Chondrocyte (in vitro differentiated cells): Measurements from ENCODE around the gene SNUPN. TPM values are rescaled to one million over a fixed set of nuclear protein-coding genes. Genes with fewer than 3 reads are reported as not detected.

Experiments
- DNase-seq: peaks from one replicate; pipeline ENCODE4 v3.0.0; 2021; ENCODE audit warnings: mixed read lengths, low spot score
- H3K27ac Mint-ChIP-seq: one replicate; pipeline ENCODE4 v1.8.0; 2021; ENCODE audit warnings: mild to moderate bottlenecking, moderate library complexity, mixed read lengths; ENCODE audit not compliant: unreplicated experiment
- H3K27me3 Mint-ChIP-seq: 2 replicates; pipeline ENCODE4 v1.8.0; 2021; ENCODE audit warnings: low read depth, mixed read lengths
- H3K36me3 Mint-ChIP-seq: 2 replicates; pipeline ENCODE4 v1.8.0; 2021; ENCODE audit warnings: low read depth, mixed read lengths
- H3K4me1 Mint-ChIP-seq: 2 replicates; pipeline ENCODE4 v1.8.0; 2021; ENCODE audit warnings: low read depth, mild to moderate bottlenecking, mixed read lengths
- H3K4me3 Mint-ChIP-seq: one replicate; pipeline ENCODE4 v1.8.0; 2021; ENCODE audit warnings: mild to moderate bottlenecking, moderate library complexity, mixed read lengths; ENCODE audit not compliant: unreplicated experiment
- H3K9me3 Mint-ChIP-seq: 2 replicates; pipeline ENCODE4 v1.8.0; 2021; ENCODE audit warnings: low read depth, mixed read lengths
- total RNA-seq: library from RNA; stranded (reverse); gene quantifications from 3 replicates; pipeline ENCODE4 v1.2.1, GENCODE V29; 2021
- TF ChIP-seq, protein P1 (sequence below): fragments of 200-600 bp; sonication (generic); IDR thresholded peaks from 2 replicates; pipeline ENCODE4 v1.5.0; 2021; ENCODE audit warnings: antibody characterized with exemption, mild to moderate bottlenecking, moderate library complexity

Gene SNUPN
- total RNA-seq, 1 donor from 2014 or later = 21.7 TPM

- Mint-ChIP-seq H3K4me3 (no peak overlapping the region), H3K27ac (peak overlapping the region; percentile 83), H3K36me3 (peaks cover 6% of the 10 kb centered on the region), H3K27me3 (no peaks in the 10 kb centered on the region), H3K9me3 (no peaks in the 10 kb centered on the region), H3K4me1 (peaks cover 55% of the 10 kb centered on the region)
- TF ChIP-seq, protein P1, sequence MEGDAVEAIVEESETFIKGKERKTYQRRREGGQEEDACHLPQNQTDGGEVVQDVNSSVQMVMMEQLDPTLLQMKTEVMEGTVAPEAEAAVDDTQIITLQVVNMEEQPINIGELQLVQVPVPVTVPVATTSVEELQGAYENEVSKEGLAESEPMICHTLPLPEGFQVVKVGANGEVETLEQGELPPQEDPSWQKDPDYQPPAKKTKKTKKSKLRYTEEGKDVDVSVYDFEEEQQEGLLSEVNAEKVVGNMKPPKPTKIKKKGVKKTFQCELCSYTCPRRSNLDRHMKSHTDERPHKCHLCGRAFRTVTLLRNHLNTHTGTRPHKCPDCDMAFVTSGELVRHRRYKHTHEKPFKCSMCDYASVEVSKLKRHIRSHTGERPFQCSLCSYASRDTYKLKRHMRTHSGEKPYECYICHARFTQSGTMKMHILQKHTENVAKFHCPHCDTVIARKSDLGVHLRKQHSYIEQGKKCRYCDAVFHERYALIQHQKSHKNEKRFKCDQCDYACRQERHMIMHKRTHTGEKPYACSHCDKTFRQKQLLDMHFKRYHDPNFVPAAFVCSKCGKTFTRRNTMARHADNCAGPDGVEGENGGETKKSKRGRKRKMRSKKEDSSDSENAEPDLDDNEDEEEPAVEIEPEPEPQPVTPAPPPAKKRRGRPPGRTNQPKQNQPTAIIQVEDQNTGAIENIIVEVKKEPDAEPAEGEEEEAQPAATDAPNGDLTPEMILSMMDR = no peak
- DNase-seq = no peak
Observed at GRCh38 chr15:75662823-75663519, 37.4 kb upstream of the SNUPN start.

GRCh38 chr15:75661756-75662140 lies 36.2 kb upstream of the SNUPN start:
- Mint-ChIP-seq H3K27me3 (no peaks in the 10 kb centered on the region), H3K4me3 (no peak overlapping the region), H3K27ac (peak overlapping the region; percentile 99), H3K36me3 (peaks cover 7% of the 10 kb centered on the region), H3K4me1 (peaks cover 43% of the 10 kb centered on the region), H3K9me3 (no peaks in the 10 kb centered on the region)
- TF ChIP-seq, protein P1 = no peak
- DNase-seq = no peak

DNA sequence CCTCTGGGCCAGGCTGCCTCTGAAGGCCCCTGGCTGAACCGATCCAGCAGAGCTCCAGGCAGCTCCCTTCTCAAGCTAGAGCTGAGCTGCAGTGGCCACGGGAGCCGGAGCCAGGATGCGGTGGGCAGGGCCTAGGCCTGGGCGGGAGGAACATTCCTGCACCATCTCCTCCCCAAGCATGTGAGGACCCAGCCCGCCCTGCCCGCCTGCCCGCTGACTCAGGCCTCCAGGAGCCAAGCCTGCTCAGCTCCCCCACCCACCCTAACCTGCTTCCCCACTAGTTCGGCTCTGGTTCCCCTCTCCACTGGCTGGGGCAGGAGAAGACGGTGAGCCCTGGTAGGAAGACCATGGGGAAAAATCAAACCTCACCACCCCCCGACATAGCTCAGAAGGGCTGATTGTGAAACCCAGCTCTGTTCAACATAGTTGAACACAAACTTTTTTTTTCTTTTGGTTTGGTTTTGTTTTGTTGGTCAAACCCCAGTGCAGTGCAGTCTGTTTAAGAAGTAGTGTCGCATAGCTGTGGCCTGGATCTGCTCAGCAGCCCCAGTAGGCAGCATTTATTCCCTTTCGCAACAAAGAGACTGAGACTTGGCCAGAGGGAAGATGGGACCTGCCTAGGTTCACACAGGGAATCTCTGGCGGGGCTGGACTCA lies 35.7 kb upstream of the SNUPN start:
- peak; percentile 99 for DNase-seq
- Mint-ChIP-seq H3K9me3 (no peaks in the 10 kb centered on the region), H3K4me3 (peak overlapping the region; percentile 48), H3K36me3 (peaks cover 7% of the 10 kb centered on the region), H3K4me1 (peaks cover 41% of the 10 kb centered on the region), H3K27ac (peak overlapping the region; percentile 99), H3K27me3 (no peaks in the 10 kb centered on the region)
- TF ChIP-seq, protein P1 = no peak

DNA sequence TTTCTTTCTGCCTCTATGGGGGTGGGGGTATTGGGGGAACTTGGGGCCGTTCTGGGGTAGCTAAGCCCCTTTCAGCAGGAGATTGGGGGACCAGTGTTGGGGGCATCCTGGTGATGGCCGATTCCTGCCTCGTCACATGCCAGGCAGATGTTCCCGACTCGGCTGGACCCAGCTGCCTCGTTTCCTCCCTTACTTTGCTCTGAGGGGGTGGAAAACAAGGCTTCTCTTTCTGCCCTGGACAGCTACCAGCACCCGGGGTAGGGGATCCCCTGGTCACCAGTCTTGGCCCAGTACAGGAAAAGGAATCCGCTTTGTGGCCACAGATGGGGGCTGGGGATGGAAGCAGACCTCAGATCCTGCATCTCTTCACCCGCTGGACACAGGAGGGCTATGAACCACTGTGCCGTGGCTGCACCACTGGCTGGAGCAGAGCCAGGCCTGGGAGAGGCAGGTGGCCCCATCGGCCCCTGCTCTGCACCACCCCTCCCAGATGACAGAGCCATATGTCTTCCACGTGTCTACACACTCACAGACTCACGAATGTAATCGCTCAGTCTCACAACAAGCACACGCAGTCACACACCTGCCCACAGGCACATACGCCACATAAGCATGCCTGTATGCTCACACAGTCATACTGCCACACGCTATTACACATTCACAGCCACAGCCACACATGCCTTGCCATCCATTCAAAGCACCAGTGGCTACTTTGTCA lies 34.6 kb upstream of the SNUPN start:
- H3K27ac Mint-ChIP-seq = peak overlapping the region; percentile 99
- TF ChIP-seq, protein P1 = no peak
- peaks cover 7% of the 10 kb centered on the region for H3K36me3 Mint-ChIP-seq
- H3K4me1 Mint-ChIP-seq = peaks cover 36% of the 10 kb centered on the region
- H3K27me3 Mint-ChIP-seq = no peaks in the 10 kb centered on the region
- DNase-seq = no peak
- H3K4me3 Mint-ChIP-seq = no peak overlapping the region
- no peaks in the 10 kb centered on the region for H3K9me3 Mint-ChIP-seq

- peaks cover 45% of the 10 kb centered on the region for H3K4me1 Mint-ChIP-seq
- H3K27ac Mint-ChIP-seq = peak overlapping the region; percentile 74
- DNase-seq = no peak
Observed at GRCh38 chr15:75659141-75659771, 33.7 kb upstream of the SNUPN start.

More at GRCh38 chr15:75659141-75659771, 33.7 kb upstream of the SNUPN start:
- Mint-ChIP-seq H3K4me3 (no peak overlapping the region), H3K27me3 (no peaks in the 10 kb centered on the region), H3K9me3 (no peaks in the 10 kb centered on the region), H3K36me3 (peaks cover 7% of the 10 kb centered on the region)
- TF ChIP-seq, protein P1 = no peak
